ENCODE results near the gene RNF220. TPM values are rescaled to one million over a fixed set of nuclear protein-coding genes. Genes with fewer than 3 reads are reported as not detected.

The RNF220 gene
- total RNA-seq, 3 donors from 2014 or later: 61.9 to 83.9 (median 72.7) TPM

- ATAC-seq: no peak
- TF ChIP-seq CTCF (IDR thresholded peaks at IDR 0.05): no peak
- no peak for DNase-seq
- no peaks in the 10 kb centered on the region for H3K4me1 ChIP-seq (ENCODE audit: low read depth)
- intact Hi-C loops (cut with DNase I, micrococcal nuclease): no loop called here
- H3K4me3 ChIP-seq: no peak overlapping the region
- no peaks in the 10 kb centered on the region for H3K36me3 ChIP-seq (ENCODE audit: low read depth)
- H3K9me3 ChIP-seq: no peaks in the 10 kb centered on the region
Measured at GRCh38 chr1:44641126-44642102, 236.4 kb downstream of the RNF220 start.

- DNase-seq (no peak), ATAC-seq (no peak)
- no peak overlapping the region for H3K4me3 ChIP-seq
- H3K9me3 ChIP-seq: no peaks in the 10 kb centered on the region
- no peak for TF ChIP-seq CTCF (IDR thresholded peaks at IDR 0.05)
- no peaks in the 10 kb centered on the region for H3K36me3 ChIP-seq (ENCODE audit: low read depth)
- H3K4me1 ChIP-seq (ENCODE audit: low read depth): no peaks in the 10 kb centered on the region
- intact Hi-C loops (cut with DNase I, micrococcal nuclease): no loop called here
Measured at GRCh38 chr1:44642255-44642654, 237.2 kb downstream of the RNF220 start.

GRCh38 chr1:44642925-44643324 is 237.9 kb downstream of the RNF220 start:
- intact Hi-C loops (cut with DNase I, micrococcal nuclease): no loop called here
- H3K36me3 ChIP-seq (ENCODE audit: low read depth): no peaks in the 10 kb centered on the region
- TF ChIP-seq CTCF (IDR thresholded peaks at IDR 0.05): no peak
- no peaks in the 10 kb centered on the region for H3K4me1 ChIP-seq (ENCODE audit: low read depth)
- no peak overlapping the region for H3K4me3 ChIP-seq
- ATAC-seq (no peak), DNase-seq (no peak)
- H3K9me3 ChIP-seq: no peaks in the 10 kb centered on the region

GRCh38 chr1:44643721-44644334 is 238.8 kb downstream of the RNF220 start:
- H3K4me3 ChIP-seq: no peak overlapping the region
- no peaks in the 10 kb centered on the region for H3K4me1 ChIP-seq (ENCODE audit: low read depth)
- H3K36me3 ChIP-seq (ENCODE audit: low read depth): no peaks in the 10 kb centered on the region
- no peak for ATAC-seq
- no peak for DNase-seq
- no peak for TF ChIP-seq CTCF (IDR thresholded peaks at IDR 0.05)
- no peaks in the 10 kb centered on the region for H3K9me3 ChIP-seq
- intact Hi-C loops (cut with DNase I, micrococcal nuclease): no loop called here

GRCh38 chr1:44644806-44645205 is 239.8 kb downstream of the RNF220 start:
- ATAC-seq: no peak
- Histone ChIP-seq H3K9me3 (no peaks in the 10 kb centered on the region), H3K36me3 (ENCODE audit: low read depth) (no peaks in the 10 kb centered on the region), H3K4me3 (no peak overlapping the region), H3K4me1 (ENCODE audit: low read depth) (no peaks in the 10 kb centered on the region)
- no peak for DNase-seq
- TF ChIP-seq CTCF (IDR thresholded peaks at IDR 0.05): no peak
- intact Hi-C loops (cut with DNase I, micrococcal nuclease): no loop called here

Measured in mucosa of descending colon (tissue), 3 donors.